HCT116 (cell line): ENCODE measurements around the gene IL31. TPM values are rescaled to one million over a fixed set of nuclear protein-coding genes. Genes with fewer than 3 reads are reported as not detected.

Experiments
- ATAC-seq: fragments of 200-7000 bp; cut with Tn5 transposase; 2 replicates; pipeline ENCODE4 v1.9.1; 2020; ENCODE audit warnings: mild to moderate bottlenecking, moderate library complexity
- BruUV-seq: library from RNA; stranded (reverse); fragments of 400-500 nt; replicated peaks from 2 replicates; lab custom pipeline; 2021; lab: Mats Ljungman, UMichigan
- CTCF ChIA-PET: fragments of 300-600 bp; sonication (Branson Sonifier 250); formaldehyde crosslinking; loops from one replicate; lab custom pipeline; 2021; ENCODE audit warnings: antibody characterized with exemption; lab: Charles Lee
- POLR2A ChIA-PET: fragments of 300-600, 350-600 bp; sonication (Branson Sonifier 250); formaldehyde crosslinking; loops from one replicate; lab custom pipeline; 2021; ENCODE audit warnings: antibody characterized with exemption; lab: Charles Lee
- RAD21 ChIA-PET, 2 experiments: fragments of 300-600 bp; sonication (Branson Sonifier 250); formaldehyde crosslinking; loops; one replicate each; lab custom pipeline; 2023; ENCODE audit warnings: low total read pairs in 2 of 2; ENCODE audit not compliant: uncharacterized antibody in 2 of 2, unreplicated experiment in 2 of 2, low non-redundant PET in 1 of 2; lab: Charles Lee
- DNase-seq: peaks from one replicate; pipeline ENCODE4 v3.0.0-alpha.2; 2010; ENCODE audit warnings: low read depth, low spot score
- H2AFZ ChIP-seq: fragments of 200-600 bp; shearing (Covaris generic), sonication (generic); 2 replicates; pipeline ENCODE4 v1.6.1; 2017; ENCODE audit warnings: low read depth, mixed run types, mixed read lengths, antibody characterized with exemption, low read length; ENCODE audit not compliant: poor library complexity, severe bottlenecking
- H3K27ac ChIP-seq: 2 replicates; pipeline ENCODE4 v1.5.1; 2012; ENCODE audit warnings: low read depth, low read length
- H3K27me3 ChIP-seq: fragments of 200-600 bp; sonication (generic); 2 replicates; pipeline ENCODE4 v1.6.1; 2016; ENCODE audit warnings: mixed run types, low read length, mixed read lengths; ENCODE audit not compliant: insufficient read depth
- H3K36me3 ChIP-seq, 2 experiments: fragments of 200-500 bp in 1 of 2; fragments of 200-600 bp in 1 of 2; sonication (Bioruptor generic) in 1 of 2; sonication (generic) in 1 of 2; 2 replicates each; pipeline versions ENCODE4 v1.5.1 to v1.6.1; 2014 to 2016; ENCODE audit warnings: low read length in 2 of 2, inconsistent platforms in 1 of 2, mixed read lengths in 1 of 2, mixed run types in 1 of 2; ENCODE audit not compliant: insufficient read depth in 2 of 2, control insufficient read depth in 1 of 2
- H3K4me1 ChIP-seq, 2 experiments: fragments of 200-600 bp in 1 of 2; sonication (generic) in 1 of 2; 2 replicates each; pipeline versions ENCODE4 v1.5.1 to v1.6.1; 2012 to 2017; ENCODE audit warnings: low read length in 2 of 2, inconsistent platforms in 1 of 2, mild to moderate bottlenecking in 1 of 2, mixed read lengths in 1 of 2, mixed run types in 1 of 2, moderate library complexity in 1 of 2; ENCODE audit not compliant: insufficient read depth in 2 of 2, control insufficient read depth in 1 of 2
- H3K4me2 ChIP-seq: fragments of 200-600 bp; sonication (generic); 2 replicates; pipeline ENCODE4 v1.6.1; 2017; ENCODE audit warnings: mixed run types, low read length, mixed read lengths
- H3K4me3 ChIP-seq, 2 experiments: fragments of 200-600 bp in 1 of 2; sonication (generic) in 1 of 2; replicated peaks in 1 of 2; 2 replicates each; pipeline ENCODE4 v1.5.1; 2011 to 2016; ENCODE audit warnings: low read length in 2 of 2, control low read depth in 1 of 2, low read depth in 1 of 2, mild to moderate bottlenecking in 1 of 2, mixed read lengths in 1 of 2, mixed run types in 1 of 2
- H3K79me2 ChIP-seq: fragments of 200-600 bp; sonication (generic); 2 replicates; pipeline ENCODE4 v1.6.1; 2017; ENCODE audit warnings: mild to moderate bottlenecking, mixed run types, low read length, moderate library complexity, mixed read lengths; ENCODE audit not compliant: insufficient read depth
- H3K9ac ChIP-seq: fragments of 200-600 bp; sonication (generic); 2 replicates; pipeline ENCODE4 v1.6.1; 2016; ENCODE audit warnings: low read length, mixed read lengths
- H3K9me2 ChIP-seq: fragments of 200-600 bp; sonication (generic), shearing (Covaris generic); 2 replicates; pipeline ENCODE4 v1.6.1; 2017; ENCODE audit warnings: mixed run types, mild to moderate bottlenecking, moderate library complexity; ENCODE audit not compliant: insufficient read depth
- H3K9me3 ChIP-seq, 2 experiments: fragments of 200-500 bp in 1 of 2; fragments of 200-600 bp in 1 of 2; sonication (Bioruptor generic) in 1 of 2; sonication (generic) in 1 of 2; 2 replicates each; pipeline ENCODE4 v1.6.1; 2014 to 2017; ENCODE audit warnings: low read length in 2 of 2, mixed read lengths in 2 of 2, inconsistent platforms in 1 of 2, low read depth in 1 of 2, mild to moderate bottlenecking in 1 of 2, mixed run types in 1 of 2, moderate library complexity in 1 of 2; ENCODE audit not compliant: control insufficient read depth in 1 of 2, insufficient read depth in 1 of 2
- H4K20me1 ChIP-seq: fragments of 200-600 bp; sonication (generic), shearing (Covaris generic); 2 replicates; pipeline ENCODE4 v1.6.1; 2017; ENCODE audit warnings: mixed run types, mild to moderate bottlenecking, moderate library complexity; ENCODE audit not compliant: insufficient read depth
- EZH2phosphoT487 ChIP-seq: fragments of 200-600 bp; IDR thresholded peaks from 2 replicates; pipeline ENCODE4 v1.6.1; 2018; ENCODE audit warnings: antibody characterized with exemption, borderline replicate concordance
- FOSL1 ChIP-seq: IDR thresholded peaks from 2 replicates; pipeline ENCODE4 v1.6.1; 2012; ENCODE audit warnings: low read depth
- JUND ChIP-seq: IDR thresholded peaks from 2 replicates; pipeline ENCODE4 v1.6.1; 2012
- POLR2A ChIP-seq: IDR thresholded peaks from 2 replicates; pipeline ENCODE4 v1.7.0; 2011; ENCODE audit warnings: borderline replicate concordance; ENCODE audit not compliant: insufficient read depth, insufficient read length; ENCODE audit errors: extremely low read depth
- RAD21 ChIP-seq: IDR thresholded peaks from 2 replicates; pipeline ENCODE4 v1.6.1; 2012; ENCODE audit warnings: low read depth, mild to moderate bottlenecking
- REST ChIP-seq: IDR thresholded peaks from 2 replicates; pipeline ENCODE4 v1.6.1; 2012; ENCODE audit warnings: low read depth
- SP1 ChIP-seq: IDR thresholded peaks from 2 replicates; pipeline ENCODE4 v1.6.1; 2012; ENCODE audit warnings: low read depth
- YY1 ChIP-seq: IDR thresholded peaks from 2 replicates; pipeline ENCODE4 v1.6.1; 2011; ENCODE audit warnings: low read length, low read depth, moderate library complexity, mild to moderate bottlenecking; ENCODE audit not compliant: insufficient replicate concordance; ENCODE audit errors: extremely low read depth
- ZFX ChIP-seq: fragments of 450-650 bp; IDR thresholded peaks from 2 replicates; pipeline ENCODE4 v1.6.1; 2017
- intact Hi-C: fragments of 100-400 bp; cut with micrococcal nuclease; formaldehyde crosslinking; loops from 2 replicates; pipeline ENCODE4 v1.10.0; 2022
- total RNA-seq: library from RNA; stranded (reverse); gene quantifications from one replicate; pipeline ENCODE4 v1.2.1, GENCODE V29; 2021; ENCODE audit not compliant: unreplicated experiment
- TF ChIP-seq, protein P1 (sequence below): IDR thresholded peaks from 2 replicates; pipeline ENCODE4 v1.6.1; 2011; ENCODE audit warnings: mild to moderate bottlenecking, low read length, moderate library complexity; ENCODE audit not compliant: insufficient replicate concordance; ENCODE audit errors: extremely low read depth
- TF ChIP-seq, protein P2 (sequence below): IDR thresholded peaks from 2 replicates; pipeline ENCODE4 v1.6.1; 2012
- TF ChIP-seq, protein P3 (sequence below): IDR thresholded peaks from 2 replicates; pipeline ENCODE4 v1.6.1; 2012

IL31 gene
- total RNA-seq, 1 experiment from 2014 or later, result not detected

- Histone ChIP-seq H3K4me2 (no peak overlapping the region), H3K79me2 (no peaks in the 10 kb centered on the region), H3K4me1 (no peaks in the 10 kb centered on the region), H3K27ac (no peak overlapping the region), H4K20me1 (no peaks in the 10 kb centered on the region), H3K4me3 (no peak overlapping the region), H3K27me3 (no peaks in the 10 kb centered on the region; the same call in 1 of the 2 replicates), H3K36me3 (no peaks in the 10 kb centered on the region), H2AFZ (no peak overlapping the region), H3K9me2 (no peaks in the 10 kb centered on the region), H3K9me3 (no peaks in the 10 kb centered on the region), H3K9ac (no peak overlapping the region)
- no peak for ATAC-seq
- ChIA-PET POLR2A (interaction anchor here (0.6 kb wide), 1 partner anchor 59 kb away, joined by 5 read pairs; the partner anchor contains the start of gene DIABLO), RAD21 (no interaction called here), CTCF (no interaction called here)
- no TSS peak for BruUV-seq
- intact Hi-C loops, result no loop called here
- TF ChIP-seq, protein P1, sequence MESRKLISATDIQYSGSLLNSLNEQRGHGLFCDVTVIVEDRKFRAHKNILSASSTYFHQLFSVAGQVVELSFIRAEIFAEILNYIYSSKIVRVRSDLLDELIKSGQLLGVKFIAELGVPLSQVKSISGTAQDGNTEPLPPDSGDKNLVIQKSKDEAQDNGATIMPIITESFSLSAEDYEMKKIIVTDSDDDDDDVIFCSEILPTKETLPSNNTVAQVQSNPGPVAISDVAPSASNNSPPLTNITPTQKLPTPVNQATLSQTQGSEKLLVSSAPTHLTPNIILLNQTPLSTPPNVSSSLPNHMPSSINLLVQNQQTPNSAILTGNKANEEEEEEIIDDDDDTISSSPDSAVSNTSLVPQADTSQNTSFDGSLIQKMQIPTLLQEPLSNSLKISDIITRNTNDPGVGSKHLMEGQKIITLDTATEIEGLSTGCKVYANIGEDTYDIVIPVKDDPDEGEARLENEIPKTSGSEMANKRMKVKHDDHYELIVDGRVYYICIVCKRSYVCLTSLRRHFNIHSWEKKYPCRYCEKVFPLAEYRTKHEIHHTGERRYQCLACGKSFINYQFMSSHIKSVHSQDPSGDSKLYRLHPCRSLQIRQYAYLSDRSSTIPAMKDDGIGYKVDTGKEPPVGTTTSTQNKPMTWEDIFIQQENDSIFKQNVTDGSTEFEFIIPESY, result no peak
- no peak for TF ChIP-seq REST
- no peak for TF ChIP-seq YY1
- TF ChIP-seq, protein P2, sequence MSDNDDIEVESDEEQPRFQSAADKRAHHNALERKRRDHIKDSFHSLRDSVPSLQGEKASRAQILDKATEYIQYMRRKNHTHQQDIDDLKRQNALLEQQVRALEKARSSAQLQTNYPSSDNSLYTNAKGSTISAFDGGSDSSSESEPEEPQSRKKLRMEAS, result no peak
- TF ChIP-seq EZH2phosphoT487, result no peak
- TF ChIP-seq, protein P3, sequence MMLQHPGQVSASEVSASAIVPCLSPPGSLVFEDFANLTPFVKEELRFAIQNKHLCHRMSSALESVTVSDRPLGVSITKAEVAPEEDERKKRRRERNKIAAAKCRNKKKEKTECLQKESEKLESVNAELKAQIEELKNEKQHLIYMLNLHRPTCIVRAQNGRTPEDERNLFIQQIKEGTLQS, result no peak
- no peak for TF ChIP-seq JUND
- TF ChIP-seq ZFX, result no peak
- no peak for TF ChIP-seq SP1
- TF ChIP-seq FOSL1, result no peak
- no peak for TF ChIP-seq POLR2A
- no peak for TF ChIP-seq RAD21
- no peak for DNase-seq
These were observed 7.3 kb downstream of the IL31 start for GRCh38 chr12:122166422-122167349.
